ENCODE data around the gene FHAD1.

FHAD1 gene

GRCh38 chr1:15399710-15400109 is 152.7 kb downstream of the FHAD1 start:
- no peak for DNase-seq (ENCODE audit: low read depth in 2 of 2)

- DNase-seq (ENCODE audit: low read depth in 2 of 2), result no peak
Measured at GRCh38 chr1:15400627-15401026, 153.6 kb downstream of the FHAD1 start.

GRCh38 chr1:15401391-15402055 is 154.5 kb downstream of the FHAD1 start:
- DNase-seq (ENCODE audit: low read depth in 2 of 2), result no peak

GRCh38 chr1:15402809-15403450 is 155.9 kb downstream of the FHAD1 start:
- no peak for DNase-seq (ENCODE audit: low read depth in 2 of 2)

GRCh38 chr1:15403962-15404580 is 157.0 kb downstream of the FHAD1 start:
- no peak for DNase-seq (ENCODE audit: low read depth in 2 of 2)

- DNase-seq (ENCODE audit: low read depth in 2 of 2), result no peak
Measured at GRCh38 chr1:15405106-15405850, 158.3 kb downstream of the FHAD1 start.

- DNase-seq (ENCODE audit: low read depth in 2 of 2), result no peak
Measured at GRCh38 chr1:15406614-15407559, 159.9 kb downstream of the FHAD1 start.

- DNase-seq (ENCODE audit: low read depth in 2 of 2), result peak in 1 of 2 donors; percentile 27
Measured at GRCh38 chr1:15407580-15407979, 160.6 kb downstream of the FHAD1 start.

- no peak for DNase-seq (ENCODE audit: low read depth in 2 of 2)
Measured at GRCh38 chr1:15408890-15409387, 161.9 kb downstream of the FHAD1 start.

- DNase-seq (ENCODE audit: low read depth in 2 of 2), result peak; percentile 84 to 87
Measured at GRCh38 chr1:15409388-15410222, 162.6 kb downstream of the FHAD1 start, which contains the start of gene EFHD2. Gene EFHD2, plus strand, starts transcription at chr1:15409888. Its CDS starts 84 bp downstream, at chr1:15409972.

- DNase-seq (ENCODE audit: low read depth in 2 of 2), result no peak
Measured at GRCh38 chr1:15410223-15410883, 163.3 kb downstream of the FHAD1 start.

- no peak for DNase-seq (ENCODE audit: low read depth in 2 of 2)
Measured at GRCh38 chr1:15410884-15411245, 163.8 kb downstream of the FHAD1 start.

GRCh38 chr1:15411593-15412137 is 164.6 kb downstream of the FHAD1 start:
- DNase-seq (ENCODE audit: low read depth in 2 of 2), result peak in 1 of 2 donors; percentile 54

- peak; percentile 50 to 52 for DNase-seq (ENCODE audit: low read depth in 2 of 2)
Measured at GRCh38 chr1:15412175-15412800, 165.3 kb downstream of the FHAD1 start.

- DNase-seq (ENCODE audit: low read depth in 2 of 2), result no peak
Measured at GRCh38 chr1:15412843-15413242, 165.8 kb downstream of the FHAD1 start.

GRCh38 chr1:15413563-15414444 is 166.8 kb downstream of the FHAD1 start:
- DNase-seq (ENCODE audit: low read depth in 2 of 2), result no peak

GRCh38 chr1:15414445-15414983 is 167.5 kb downstream of the FHAD1 start:
- no peak for DNase-seq (ENCODE audit: low read depth in 2 of 2)
